ENCODE measurements around the gene BAHD1.

DNA sequence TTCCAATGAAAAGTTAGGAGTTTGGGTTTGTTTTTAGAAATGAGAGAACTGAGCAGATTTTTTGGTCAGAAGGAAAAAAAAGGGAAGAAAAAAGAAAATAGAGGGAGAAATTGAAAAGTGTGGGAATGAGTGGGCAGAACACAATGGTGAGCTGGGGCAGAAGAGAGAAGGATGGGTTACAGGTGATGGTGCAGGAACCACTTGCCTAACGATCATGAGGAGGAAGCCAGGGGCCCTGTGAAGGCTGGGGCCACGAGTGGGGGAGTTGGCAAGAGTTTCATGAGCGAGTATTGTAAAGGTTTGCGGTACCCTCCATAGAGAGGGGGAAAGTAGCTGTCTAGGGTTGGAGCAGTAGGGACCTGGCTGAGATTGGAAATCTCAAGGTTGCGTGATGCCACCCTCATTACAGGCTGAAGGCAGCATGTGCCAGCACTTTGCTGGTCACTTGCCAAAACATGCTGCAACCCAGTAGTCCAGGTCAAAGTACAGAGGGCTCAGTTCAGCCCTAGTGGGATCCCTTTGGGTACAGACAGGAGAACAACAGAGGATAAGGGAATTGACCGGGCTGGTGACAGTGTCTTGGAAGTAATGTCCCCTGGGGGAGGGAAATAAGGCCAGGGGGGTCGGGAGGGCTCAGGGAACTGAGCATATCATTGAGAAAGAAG is 28.5 kb upstream of the BAHD1 start:
- TF ChIP-seq, protein P1, sequence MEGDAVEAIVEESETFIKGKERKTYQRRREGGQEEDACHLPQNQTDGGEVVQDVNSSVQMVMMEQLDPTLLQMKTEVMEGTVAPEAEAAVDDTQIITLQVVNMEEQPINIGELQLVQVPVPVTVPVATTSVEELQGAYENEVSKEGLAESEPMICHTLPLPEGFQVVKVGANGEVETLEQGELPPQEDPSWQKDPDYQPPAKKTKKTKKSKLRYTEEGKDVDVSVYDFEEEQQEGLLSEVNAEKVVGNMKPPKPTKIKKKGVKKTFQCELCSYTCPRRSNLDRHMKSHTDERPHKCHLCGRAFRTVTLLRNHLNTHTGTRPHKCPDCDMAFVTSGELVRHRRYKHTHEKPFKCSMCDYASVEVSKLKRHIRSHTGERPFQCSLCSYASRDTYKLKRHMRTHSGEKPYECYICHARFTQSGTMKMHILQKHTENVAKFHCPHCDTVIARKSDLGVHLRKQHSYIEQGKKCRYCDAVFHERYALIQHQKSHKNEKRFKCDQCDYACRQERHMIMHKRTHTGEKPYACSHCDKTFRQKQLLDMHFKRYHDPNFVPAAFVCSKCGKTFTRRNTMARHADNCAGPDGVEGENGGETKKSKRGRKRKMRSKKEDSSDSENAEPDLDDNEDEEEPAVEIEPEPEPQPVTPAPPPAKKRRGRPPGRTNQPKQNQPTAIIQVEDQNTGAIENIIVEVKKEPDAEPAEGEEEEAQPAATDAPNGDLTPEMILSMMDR (IDR thresholded peaks at IDR 0.05): no peak
- no peak for TF ChIP-seq POLR2AphosphoS5 (IDR thresholded peaks at IDR 0.05)
